HepG2 (cell line): ENCODE data around the gene SUB1. TPM values are rescaled to one million over a fixed set of nuclear protein-coding genes. Genes with fewer than 3 reads are reported as not detected.
A peak's percentile ranks its signal among the peaks of the same experiment; 100 is the strongest.

Source experiments
- CC2D1A ChIP-seq: sonication (generic); formaldehyde crosslinking; IDR thresholded peaks from 2 replicates; pipeline ENCODE4 v1.8.1; 2023; ENCODE audit warnings: mild to moderate bottlenecking, missing genetic modification reagents
- DMAP1 ChIP-seq: IDR thresholded peaks from 2 replicates; pipeline ENCODE4 v1.6.1; 2016
- KLF9 ChIP-seq: IDR thresholded peaks from 2 replicates; pipeline ENCODE4 v1.6.1; 2016; ENCODE audit warnings: low read depth
- MLLT10 ChIP-seq: sonication (generic); formaldehyde crosslinking; IDR thresholded peaks from 2 replicates; pipeline ENCODE4 v1.4.0; 2020; ENCODE audit warnings: missing genetic modification reagents
- NCOA2 ChIP-seq: sonication (generic); formaldehyde crosslinking; IDR thresholded peaks from 2 replicates; pipeline ENCODE4 v1.8.0; 2022; ENCODE audit warnings: inconsistent platforms
- NFRKB ChIP-seq: fragments of 450-650 bp; IDR thresholded peaks from 2 replicates; pipeline ENCODE4 v1.6.1; 2017
- RORA ChIP-seq: sonication (generic); formaldehyde crosslinking; IDR thresholded peaks from 2 replicates; pipeline ENCODE4 v1.5.0; 2020; ENCODE audit warnings: mild to moderate bottlenecking, missing genetic modification reagents, moderate library complexity
- SP5 ChIP-seq: IDR thresholded peaks from 2 replicates; pipeline ENCODE4 v1.6.1; 2016; ENCODE audit warnings: low read depth, borderline replicate concordance
- STAT5B ChIP-seq: sonication (generic); formaldehyde crosslinking; IDR thresholded peaks from 2 replicates; pipeline ENCODE4 v1.4.0; 2020; ENCODE audit warnings: missing genetic modification reagents
- ZBTB42 ChIP-seq: sonication (generic); formaldehyde crosslinking; IDR thresholded peaks from 2 replicates; pipeline ENCODE4 v1.5.0; 2020; ENCODE audit warnings: mild to moderate bottlenecking, missing genetic modification reagents
- ZNF367 ChIP-seq: sonication (generic); formaldehyde crosslinking; IDR thresholded peaks from 2 replicates; pipeline ENCODE4 v1.4.0; 2020; ENCODE audit warnings: missing genetic modification reagents, borderline replicate concordance
- ZNF446 ChIP-seq: sonication (generic); formaldehyde crosslinking; IDR thresholded peaks from 2 replicates; pipeline ENCODE4 v1.5.0; 2020; ENCODE audit warnings: mild to moderate bottlenecking, missing genetic modification reagents
- ZNF550 ChIP-seq: sonication (generic); formaldehyde crosslinking; IDR thresholded peaks from 2 replicates; pipeline ENCODE4 v1.4.0; 2020; ENCODE audit warnings: mild to moderate bottlenecking, missing genetic modification reagents, borderline replicate concordance
- polyA plus RNA-seq, 8 experiments: library from polyadenylated mRNA; depleted of rRNA in 3 of 8; stranded (reverse) in 7 of 8; unstranded in 1 of 8; fragments of >200 nt; fragmentation: Illumina TruSeq in 4 of 8; extraction: Trizol in 4 of 8; gene quantifications; 2 replicates each; pipeline versions ENCODE4 v1.2.1 to v1.2.3, GENCODE V29; 2011 to 2016; ENCODE audit warnings: low read depth in 4 of 8, missing spikeins in 1 of 8, mixed read lengths in 1 of 8; ENCODE audit not compliant: insufficient read depth in 1 of 8
- total RNA-seq, 5 experiments: library from RNA; depleted of rRNA; stranded (reverse); fragments of >200 nt; fragmentation: Illumina TruSeq; extraction: Trizol; gene quantifications; 2 replicates each; pipeline ENCODE4 v1.2.3, GENCODE V29; 2016; ENCODE audit warnings: low read depth in 1 of 5
- TF ChIP-seq, protein P1 (sequence below): sonication (generic); formaldehyde crosslinking; IDR thresholded peaks from 2 replicates; pipeline ENCODE4 v1.4.0; 2020; ENCODE audit warnings: mild to moderate bottlenecking, missing genetic modification reagents
- TF ChIP-seq, protein P2 (sequence below): sonication (generic); formaldehyde crosslinking; IDR thresholded peaks from 2 replicates; pipeline ENCODE4 v1.4.0; 2020; ENCODE audit warnings: mild to moderate bottlenecking, missing genetic modification reagents
- TF ChIP-seq, protein P3 (sequence below): fragments of 450-650 bp; IDR thresholded peaks from 2 replicates; pipeline ENCODE4 v1.6.1; 2016
- TF ChIP-seq, protein P4 (sequence below): sonication (generic); formaldehyde crosslinking; conservative IDR thresholded peaks from 2 replicates; pipeline ENCODE4 v1.8.0; 2022; ENCODE audit warnings: missing genetic modification reagents
- TF ChIP-seq, protein P5 (sequence below): sonication (generic); formaldehyde crosslinking; IDR thresholded peaks from 2 replicates; pipeline ENCODE4 v1.5.1; 2020; ENCODE audit warnings: mild to moderate bottlenecking, missing genetic modification reagents

The SUB1 gene
- total and polyA plus RNA-seq, 2 of the 13 experiments (the other 11 are each of a cell fraction or from before 2014, with no cell fraction given): 182 to 693 TPM

DNA sequence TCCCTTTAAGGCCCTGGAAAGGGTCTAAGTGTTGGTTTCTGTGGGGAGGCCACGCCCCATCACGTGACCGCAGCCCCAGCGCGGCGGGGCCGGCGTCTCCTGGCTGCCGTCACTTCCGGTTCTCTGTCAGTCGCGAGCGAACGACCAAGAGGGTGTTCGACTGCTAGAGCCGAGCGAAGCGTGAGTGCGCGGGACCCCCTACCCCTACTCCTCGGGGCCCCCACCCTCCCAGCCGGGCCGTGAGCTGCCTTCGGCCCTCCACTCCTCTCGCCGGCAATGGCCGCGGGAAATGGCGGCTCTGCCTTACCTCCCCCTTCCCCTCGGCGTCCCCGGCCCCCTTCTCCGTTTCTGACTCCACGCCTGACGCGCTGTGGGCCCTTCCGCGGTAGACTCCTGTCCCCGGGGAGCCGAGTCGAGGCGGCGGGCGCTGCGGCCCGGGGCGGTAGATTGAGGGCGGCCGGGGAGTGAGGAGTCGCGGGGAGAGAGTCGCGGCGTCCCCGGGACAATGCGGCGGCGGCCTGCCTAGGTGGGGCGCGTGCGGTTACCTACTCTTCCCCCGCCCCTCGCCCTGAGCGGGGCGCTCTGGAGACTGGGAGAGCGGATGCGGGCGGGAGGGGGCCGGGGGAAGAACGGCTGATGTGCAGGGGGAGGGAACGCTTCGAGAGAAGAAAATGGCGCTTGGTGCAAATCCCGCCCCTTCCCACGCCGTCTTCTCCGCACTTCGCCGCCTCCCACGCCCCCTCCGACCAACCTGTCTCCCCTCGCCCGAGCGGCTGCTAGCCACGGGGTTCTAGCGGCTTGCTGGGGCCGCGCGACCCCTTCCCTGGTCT is at the start of gene SUB1 (continued):
- TF ChIP-seq, protein P1, sequence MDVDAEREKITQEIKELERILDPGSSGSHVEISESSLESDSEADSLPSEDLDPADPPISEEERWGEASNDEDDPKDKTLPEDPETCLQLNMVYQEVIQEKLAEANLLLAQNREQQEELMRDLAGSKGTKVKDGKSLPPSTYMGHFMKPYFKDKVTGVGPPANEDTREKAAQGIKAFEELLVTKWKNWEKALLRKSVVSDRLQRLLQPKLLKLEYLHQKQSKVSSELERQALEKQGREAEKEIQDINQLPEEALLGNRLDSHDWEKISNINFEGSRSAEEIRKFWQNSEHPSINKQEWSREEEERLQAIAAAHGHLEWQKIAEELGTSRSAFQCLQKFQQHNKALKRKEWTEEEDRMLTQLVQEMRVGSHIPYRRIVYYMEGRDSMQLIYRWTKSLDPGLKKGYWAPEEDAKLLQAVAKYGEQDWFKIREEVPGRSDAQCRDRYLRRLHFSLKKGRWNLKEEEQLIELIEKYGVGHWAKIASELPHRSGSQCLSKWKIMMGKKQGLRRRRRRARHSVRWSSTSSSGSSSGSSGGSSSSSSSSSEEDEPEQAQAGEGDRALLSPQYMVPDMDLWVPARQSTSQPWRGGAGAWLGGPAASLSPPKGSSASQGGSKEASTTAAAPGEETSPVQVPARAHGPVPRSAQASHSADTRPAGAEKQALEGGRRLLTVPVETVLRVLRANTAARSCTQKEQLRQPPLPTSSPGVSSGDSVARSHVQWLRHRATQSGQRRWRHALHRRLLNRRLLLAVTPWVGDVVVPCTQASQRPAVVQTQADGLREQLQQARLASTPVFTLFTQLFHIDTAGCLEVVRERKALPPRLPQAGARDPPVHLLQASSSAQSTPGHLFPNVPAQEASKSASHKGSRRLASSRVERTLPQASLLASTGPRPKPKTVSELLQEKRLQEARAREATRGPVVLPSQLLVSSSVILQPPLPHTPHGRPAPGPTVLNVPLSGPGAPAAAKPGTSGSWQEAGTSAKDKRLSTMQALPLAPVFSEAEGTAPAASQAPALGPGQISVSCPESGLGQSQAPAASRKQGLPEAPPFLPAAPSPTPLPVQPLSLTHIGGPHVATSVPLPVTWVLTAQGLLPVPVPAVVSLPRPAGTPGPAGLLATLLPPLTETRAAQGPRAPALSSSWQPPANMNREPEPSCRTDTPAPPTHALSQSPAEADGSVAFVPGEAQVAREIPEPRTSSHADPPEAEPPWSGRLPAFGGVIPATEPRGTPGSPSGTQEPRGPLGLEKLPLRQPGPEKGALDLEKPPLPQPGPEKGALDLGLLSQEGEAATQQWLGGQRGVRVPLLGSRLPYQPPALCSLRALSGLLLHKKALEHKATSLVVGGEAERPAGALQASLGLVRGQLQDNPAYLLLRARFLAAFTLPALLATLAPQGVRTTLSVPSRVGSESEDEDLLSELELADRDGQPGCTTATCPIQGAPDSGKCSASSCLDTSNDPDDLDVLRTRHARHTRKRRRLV (CRISPR knock-in tag): no peak
- TF ChIP-seq ZNF446 (CRISPR knock-in tag) (no peak), NCOA2 (CRISPR knock-in tag) (peak; percentile 22; the same call in 1 of the 2 replicates), CC2D1A (CRISPR knock-in tag) (no peak), ZNF550 (CRISPR knock-in tag) (no peak), SP5 (CRISPR knock-in tag) (peak; percentile 50; the same call in 1 of the 2 replicates), ZNF367 (CRISPR knock-in tag) (no peak), NFRKB (no peak), DMAP1 (CRISPR knock-in tag) (peak; percentile 56; the same call in 1 of the 2 replicates), KLF9 (0 out of 2 replicates have a peak, but pooled peaks have one; percentile 34), ZBTB42 (no peak), MLLT10 (no peak), STAT5B (CRISPR knock-in tag) (no peak), RORA (CRISPR knock-in tag) (no peak)
- TF ChIP-seq, protein P2, sequence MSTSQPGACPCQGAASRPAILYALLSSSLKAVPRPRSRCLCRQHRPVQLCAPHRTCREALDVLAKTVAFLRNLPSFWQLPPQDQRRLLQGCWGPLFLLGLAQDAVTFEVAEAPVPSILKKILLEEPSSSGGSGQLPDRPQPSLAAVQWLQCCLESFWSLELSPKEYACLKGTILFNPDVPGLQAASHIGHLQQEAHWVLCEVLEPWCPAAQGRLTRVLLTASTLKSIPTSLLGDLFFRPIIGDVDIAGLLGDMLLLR (CRISPR knock-in tag): 0 out of 2 replicates have a peak, but pooled peaks have one; percentile 19
- TF ChIP-seq, protein P3, sequence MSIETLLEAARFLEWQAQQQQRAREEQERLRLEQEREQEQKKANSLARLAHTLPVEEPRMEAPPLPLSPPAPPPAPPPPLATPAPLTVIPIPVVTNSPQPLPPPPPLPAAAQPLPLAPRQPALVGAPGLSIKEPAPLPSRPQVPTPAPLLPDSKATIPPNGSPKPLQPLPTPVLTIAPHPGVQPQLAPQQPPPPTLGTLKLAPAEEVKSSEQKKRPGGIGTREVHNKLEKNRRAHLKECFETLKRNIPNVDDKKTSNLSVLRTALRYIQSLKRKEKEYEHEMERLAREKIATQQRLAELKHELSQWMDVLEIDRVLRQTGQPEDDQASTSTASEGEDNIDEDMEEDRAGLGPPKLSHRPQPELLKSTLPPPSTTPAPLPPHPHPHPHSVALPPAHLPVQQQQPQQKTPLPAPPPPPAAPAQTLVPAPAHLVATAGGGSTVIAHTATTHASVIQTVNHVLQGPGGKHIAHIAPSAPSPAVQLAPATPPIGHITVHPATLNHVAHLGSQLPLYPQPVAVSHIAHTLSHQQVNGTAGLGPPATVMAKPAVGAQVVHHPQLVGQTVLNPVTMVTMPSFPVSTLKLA: no peak
- TF ChIP-seq, protein P4, sequence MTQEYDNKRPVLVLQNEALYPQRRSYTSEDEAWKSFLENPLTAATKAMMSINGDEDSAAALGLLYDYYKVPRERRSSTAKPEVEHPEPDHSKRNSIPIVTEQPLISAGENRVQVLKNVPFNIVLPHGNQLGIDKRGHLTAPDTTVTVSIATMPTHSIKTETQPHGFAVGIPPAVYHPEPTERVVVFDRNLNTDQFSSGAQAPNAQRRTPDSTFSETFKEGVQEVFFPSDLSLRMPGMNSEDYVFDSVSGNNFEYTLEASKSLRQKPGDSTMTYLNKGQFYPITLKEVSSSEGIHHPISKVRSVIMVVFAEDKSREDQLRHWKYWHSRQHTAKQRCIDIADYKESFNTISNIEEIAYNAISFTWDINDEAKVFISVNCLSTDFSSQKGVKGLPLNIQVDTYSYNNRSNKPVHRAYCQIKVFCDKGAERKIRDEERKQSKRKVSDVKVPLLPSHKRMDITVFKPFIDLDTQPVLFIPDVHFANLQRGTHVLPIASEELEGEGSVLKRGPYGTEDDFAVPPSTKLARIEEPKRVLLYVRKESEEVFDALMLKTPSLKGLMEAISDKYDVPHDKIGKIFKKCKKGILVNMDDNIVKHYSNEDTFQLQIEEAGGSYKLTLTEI (CRISPR knock-in tag): no peak
- TF ChIP-seq, protein P5, sequence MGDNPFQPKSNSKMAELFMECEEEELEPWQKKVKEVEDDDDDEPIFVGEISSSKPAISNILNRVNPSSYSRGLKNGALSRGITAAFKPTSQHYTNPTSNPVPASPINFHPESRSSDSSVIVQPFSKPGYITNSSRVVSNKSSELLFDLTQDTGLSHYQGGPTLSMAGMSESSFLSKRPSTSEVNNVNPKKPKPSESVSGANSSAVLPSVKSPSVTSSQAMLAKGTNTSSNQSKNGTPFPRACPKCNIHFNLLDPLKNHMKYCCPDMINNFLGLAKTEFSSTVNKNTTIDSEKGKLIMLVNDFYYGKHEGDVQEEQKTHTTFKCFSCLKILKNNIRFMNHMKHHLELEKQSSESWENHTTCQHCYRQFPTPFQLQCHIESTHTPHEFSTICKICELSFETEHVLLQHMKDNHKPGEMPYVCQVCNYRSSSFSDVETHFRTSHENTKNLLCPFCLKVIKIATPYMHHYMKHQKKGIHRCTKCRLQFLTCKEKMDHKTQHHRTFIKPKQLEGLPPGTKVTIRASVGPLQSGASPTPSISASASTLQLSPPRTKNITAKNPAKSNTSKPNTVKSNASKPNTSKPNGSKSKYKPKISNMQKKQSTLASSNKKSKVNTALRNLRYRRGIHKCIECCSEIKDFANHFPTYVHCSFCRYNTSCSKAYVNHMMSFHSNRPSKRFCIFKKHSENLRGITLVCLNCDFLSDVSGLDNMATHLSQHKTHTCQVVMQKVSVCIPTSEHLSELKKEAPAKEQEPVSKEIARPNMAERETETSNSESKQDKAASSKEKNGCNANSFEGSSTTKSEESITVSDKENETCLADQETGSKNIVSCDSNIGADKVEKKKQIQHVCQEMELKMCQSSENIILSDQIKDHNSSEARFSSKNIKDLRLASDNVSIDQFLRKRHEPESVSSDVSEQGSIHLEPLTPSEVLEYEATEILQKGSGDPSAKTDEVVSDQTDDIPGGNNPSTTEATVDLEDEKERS (CRISPR knock-in tag): no peak
